ENCODE results near the gene SMIM45.

The SMIM45 gene

DNA sequence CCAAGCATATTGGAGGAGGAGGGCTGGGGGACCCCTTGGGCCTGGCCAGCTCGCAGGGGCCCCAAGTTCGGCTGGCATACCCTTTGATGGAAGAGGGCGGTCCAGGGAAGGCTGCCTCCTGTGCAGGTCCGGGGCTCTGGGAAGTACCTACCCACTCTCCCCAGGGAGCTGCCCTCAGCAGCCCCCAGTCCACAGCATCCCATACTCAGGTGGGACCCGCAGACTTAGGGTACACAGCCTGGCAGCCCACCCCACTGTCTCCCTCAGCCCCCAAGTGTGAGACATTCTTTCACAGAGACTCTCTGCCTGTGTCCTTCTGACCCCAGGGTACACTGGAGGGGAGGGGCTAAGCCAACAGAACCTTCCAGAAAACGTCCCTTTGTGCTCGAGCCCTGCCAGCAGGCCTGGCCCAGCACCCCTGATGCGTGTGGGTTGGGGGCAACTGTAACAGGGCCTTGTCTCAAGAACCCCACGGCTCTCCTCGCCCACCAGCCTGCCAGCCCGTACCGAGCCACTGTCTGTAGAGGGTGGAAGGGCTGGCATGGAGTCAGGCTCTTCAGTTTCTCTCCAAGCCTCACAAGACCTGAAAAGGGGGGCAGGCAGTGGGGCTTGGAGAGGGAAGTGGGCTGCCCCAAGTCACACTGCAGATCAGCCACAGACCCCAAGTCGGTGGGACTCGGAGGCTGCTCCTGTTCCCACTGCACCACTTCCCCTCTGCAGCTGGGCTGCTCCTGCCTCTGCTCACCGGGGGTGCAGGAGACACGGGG is 18.4 kb upstream of the SMIM45 start:
- CTCF ChIA-PET, result no interaction called here
- POLR2A ChIA-PET, result interaction anchor here in 1 of 2 donors (0.6 kb wide), 1 partner anchor 460 kb away, joined by 6 read pairs; no protein-coding TSS in a partner anchor
- Mint-ChIP-seq H3K36me3 (no peaks in the 10 kb centered on the region), H3K9me3 (no peaks in the 10 kb centered on the region), H3K27me3 (no peaks in the 10 kb centered on the region), H3K27ac (no peak overlapping the region), H3K4me1 (peaks cover 0 to 35% (median 12%) of the 10 kb centered on the region in 3 donors), H3K4me3 (no peak overlapping the region)
- Histone ChIP-seq H3K9me3 (no peaks in the 10 kb centered on the region), H3K27me3 (replicated peaks in 1 of 2; ENCODE audit: control insufficient read depth in 2 of 2, extremely low read depth in 1 of 2, insufficient read depth in 2 of 2, low read length in 1 of 2) (no peaks in the 10 kb centered on the region), H3K4me1 (ENCODE audit: control insufficient read depth in 1 of 2, extremely low read depth in 1 of 2, insufficient read depth in 2 of 2, low read length in 2 of 2) (peaks cover 0 to 19% of the 10 kb centered on the region in 2 experiments), H3K4me3 (ENCODE audit: control insufficient read depth in 1 of 2, extremely low read depth in 1 of 2, low read length in 1 of 2) (no peak overlapping the region), H3K36me3 (ENCODE audit: control insufficient read depth in 2 of 2, extremely low read depth in 1 of 2, insufficient read depth in 1 of 2, low read length in 1 of 2) (no peaks in the 10 kb centered on the region), H3K27ac (ENCODE audit: low read length) (peak overlapping the region; percentile 24)
- ATAC-seq (replicated peaks in 1 of 4), result peak in 1 of 4 experiments; percentile 6
- 82% methylated on average over 11 of the region's 16 CpGs for WGBS (ENCODE audit: insufficient coverage)
- DNase-seq, result no peak

DNA sequence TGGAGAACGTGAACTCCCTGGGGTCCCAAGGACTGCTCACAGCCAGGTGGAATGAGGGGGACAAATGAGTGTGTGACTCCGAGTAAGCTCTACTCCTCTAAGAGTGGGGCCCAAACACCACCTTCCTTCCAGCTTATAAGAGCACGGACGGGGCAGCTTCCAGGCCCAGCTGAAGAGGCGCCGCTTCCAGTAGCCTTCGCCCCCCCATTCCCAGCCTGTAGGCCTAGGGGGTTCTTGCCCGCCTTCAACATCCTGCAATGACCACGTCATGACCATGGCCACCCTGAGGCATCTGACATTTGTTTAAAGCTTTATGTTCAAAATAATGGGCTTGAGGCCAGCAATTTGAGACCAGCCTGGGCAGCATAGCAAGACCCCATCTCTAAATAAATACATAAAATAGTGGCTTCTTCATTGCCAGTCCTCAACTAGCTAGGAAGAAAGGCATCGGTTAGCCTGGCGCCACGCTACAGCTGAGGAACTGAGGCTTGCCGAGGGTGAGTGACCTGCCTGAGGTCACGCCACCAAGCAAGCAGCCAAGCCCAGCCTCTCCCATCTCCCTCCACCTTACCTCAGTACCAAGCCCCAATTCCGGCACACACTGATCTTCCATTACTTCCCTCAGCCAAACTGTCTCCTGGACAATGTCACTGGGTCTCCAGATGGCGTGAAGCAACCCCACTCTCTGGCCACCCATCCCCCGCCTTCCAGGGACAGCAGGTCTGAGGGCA is 17.5 kb upstream of the SMIM45 start:
- Mint-ChIP-seq H3K27ac (peak overlapping the region; percentile 39 to 43), H3K36me3 (no peaks in the 10 kb centered on the region), H3K4me1 (peaks cover 8 to 37% (median 20%) of the 10 kb centered on the region in 3 donors), H3K9me3 (no peaks in the 10 kb centered on the region), H3K27me3 (no peaks in the 10 kb centered on the region), H3K4me3 (no peak overlapping the region)
- H3K4me3 ChIP-seq (ENCODE audit: control insufficient read depth in 1 of 2, extremely low read depth in 1 of 2, low read length in 1 of 2), result no peak overlapping the region
- ChIA-PET POLR2A (interaction anchor here in 1 of 2 donors (0.6 to 0.9 kb wide), 2 partner anchors 11 to 459 kb away, joined by 3 to 6 read pairs; no protein-coding TSS in a partner anchor), CTCF (no interaction called here)
- ATAC-seq (replicated peaks in 1 of 4) (no peak), DNase-seq (no peak)
- no peaks in the 10 kb centered on the region for H3K9me3 ChIP-seq
- no peaks in the 10 kb centered on the region for H3K27me3 ChIP-seq (replicated peaks in 1 of 2; ENCODE audit: control insufficient read depth in 2 of 2, extremely low read depth in 1 of 2, insufficient read depth in 2 of 2, low read length in 1 of 2)
- H3K4me1 ChIP-seq (ENCODE audit: control insufficient read depth in 1 of 2, extremely low read depth in 1 of 2, insufficient read depth in 2 of 2, low read length in 2 of 2), result peaks cover 0 to 21% of the 10 kb centered on the region in 2 experiments
- no peaks in the 10 kb centered on the region for H3K36me3 ChIP-seq (ENCODE audit: control insufficient read depth in 2 of 2, extremely low read depth in 1 of 2, insufficient read depth in 1 of 2, low read length in 1 of 2)
- no peak overlapping the region for H3K27ac ChIP-seq (ENCODE audit: low read length)
- 98% methylated on average over 8 of the region's 17 CpGs for WGBS (ENCODE audit: insufficient coverage)

DNA sequence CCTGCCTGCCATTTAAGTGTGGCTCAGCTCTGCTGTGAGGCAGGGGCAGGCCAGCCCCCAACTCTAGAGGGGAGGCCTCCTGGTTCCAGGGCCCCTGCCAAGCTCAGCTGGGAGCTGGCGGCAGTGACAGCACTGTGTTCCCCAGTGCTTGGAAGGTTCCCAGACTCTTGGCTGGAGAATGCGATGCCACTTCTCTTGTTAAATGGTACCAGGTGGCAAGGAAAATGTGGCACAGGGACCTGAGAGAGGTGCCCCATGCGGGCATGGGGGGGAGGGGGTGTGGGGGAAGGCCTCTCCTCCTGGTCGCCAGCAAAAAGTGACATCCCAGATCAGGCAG is 17.0 kb upstream of the SMIM45 start:
- CTCF ChIA-PET, result no interaction called here
- H3K4me1 ChIP-seq (ENCODE audit: control insufficient read depth in 1 of 2, extremely low read depth in 1 of 2, insufficient read depth in 2 of 2, low read length in 2 of 2), result peaks cover 0 to 26% of the 10 kb centered on the region in 2 experiments
- H3K4me3 Mint-ChIP-seq, result no peak overlapping the region
- no peaks in the 10 kb centered on the region for H3K36me3 ChIP-seq (ENCODE audit: control insufficient read depth in 2 of 2, extremely low read depth in 1 of 2, insufficient read depth in 1 of 2, low read length in 1 of 2)
- no peaks in the 10 kb centered on the region for H3K9me3 Mint-ChIP-seq
- H3K4me3 ChIP-seq (ENCODE audit: control insufficient read depth in 1 of 2, extremely low read depth in 1 of 2, low read length in 1 of 2), result no peak overlapping the region
- H3K27ac Mint-ChIP-seq, result peak overlapping the region; percentile 39 to 43
- H3K27me3 Mint-ChIP-seq, result no peaks in the 10 kb centered on the region
- ATAC-seq (replicated peaks in 1 of 4) (no peak), DNase-seq (no peak)
- H3K27me3 ChIP-seq (replicated peaks in 1 of 2; ENCODE audit: control insufficient read depth in 2 of 2, extremely low read depth in 1 of 2, insufficient read depth in 2 of 2, low read length in 1 of 2), result no peaks in the 10 kb centered on the region
- no peaks in the 10 kb centered on the region for H3K9me3 ChIP-seq
- peaks cover 13 to 42% (median 26%) of the 10 kb centered on the region in 3 donors for H3K4me1 Mint-ChIP-seq
- WGBS (ENCODE audit: insufficient coverage), result 100% methylated on average over 1 of the region's 4 CpGs
- POLR2A ChIA-PET, result interaction anchor here in 1 of 2 donors (0.9 kb wide), 2 partner anchors 11 to 27 kb away, joined by 3 to 5 read pairs; no protein-coding TSS in a partner anchor
- no peaks in the 10 kb centered on the region for H3K36me3 Mint-ChIP-seq
- no peak overlapping the region for H3K27ac ChIP-seq (ENCODE audit: low read length)

DNA sequence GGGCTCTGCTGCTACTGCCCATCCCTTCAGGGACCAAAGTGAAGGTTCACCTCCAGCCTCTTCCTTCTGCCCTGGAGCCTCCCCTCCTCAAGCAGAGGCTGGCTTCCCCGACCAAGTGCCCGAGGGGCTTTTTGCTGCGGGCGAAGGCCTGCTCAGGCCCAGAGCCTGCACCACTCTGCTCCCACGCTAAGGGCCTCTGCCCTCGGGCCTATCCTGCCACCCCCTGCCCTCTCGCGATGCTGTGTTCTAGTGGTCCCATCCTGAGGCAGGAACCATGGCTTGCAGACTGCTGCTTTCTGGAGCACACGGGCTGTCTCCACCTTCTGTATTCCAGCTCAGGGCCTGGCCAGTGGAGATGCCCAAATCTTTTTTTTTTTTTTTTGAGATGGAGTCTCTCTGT is 16.4 kb upstream of the SMIM45 start:
- WGBS (ENCODE audit: insufficient coverage), result 98% methylated on average over 9 of the region's 9 CpGs
- Histone ChIP-seq H3K27ac (ENCODE audit: low read length) (peak overlapping the region; percentile 23), H3K4me3 (ENCODE audit: control insufficient read depth in 1 of 2, extremely low read depth in 1 of 2, low read length in 1 of 2) (no peak overlapping the region), H3K36me3 (ENCODE audit: control insufficient read depth in 2 of 2, extremely low read depth in 1 of 2, insufficient read depth in 1 of 2, low read length in 1 of 2) (no peaks in the 10 kb centered on the region), H3K9me3 (no peaks in the 10 kb centered on the region), H3K27me3 (replicated peaks in 1 of 2; ENCODE audit: control insufficient read depth in 2 of 2, extremely low read depth in 1 of 2, insufficient read depth in 2 of 2, low read length in 1 of 2) (no peaks in the 10 kb centered on the region), H3K4me1 (ENCODE audit: control insufficient read depth in 1 of 2, extremely low read depth in 1 of 2, insufficient read depth in 2 of 2, low read length in 2 of 2) (peaks cover under 1 to 32% of the 10 kb centered on the region in 2 experiments)
- H3K36me3 Mint-ChIP-seq, result no peaks in the 10 kb centered on the region
- no peaks in the 10 kb centered on the region for H3K9me3 Mint-ChIP-seq
- ATAC-seq (replicated peaks in 1 of 4) (no peak), DNase-seq (no peak)
- CTCF ChIA-PET, result no interaction called here
- H3K27ac Mint-ChIP-seq, result peak overlapping the region in 1 of 2 donors; percentile 70
- POLR2A ChIA-PET, result interaction anchor here (0.6 to 0.9 kb wide), 2 partner anchors 9 to 27 kb away, joined by 4 to 5 read pairs; no protein-coding TSS in a partner anchor
- H3K4me3 Mint-ChIP-seq, result no peak overlapping the region
- H3K27me3 Mint-ChIP-seq, result no peaks in the 10 kb centered on the region
- peaks cover 19 to 47% (median 31%) of the 10 kb centered on the region in 3 donors for H3K4me1 Mint-ChIP-seq

DNA sequence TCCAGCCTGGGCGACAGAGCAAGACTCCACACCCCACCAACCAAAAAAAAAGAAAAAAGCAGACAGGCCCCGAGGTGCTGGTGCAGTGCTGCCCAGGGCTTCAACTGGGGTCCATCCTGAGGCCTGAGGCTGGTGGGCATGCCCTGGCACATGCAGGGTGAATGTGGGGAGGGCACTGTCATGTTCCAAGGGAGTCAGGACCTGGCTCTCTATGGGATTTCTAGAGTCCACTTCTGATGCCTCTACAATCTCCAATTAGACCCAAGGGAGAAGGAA is 15.1 kb upstream of the SMIM45 start:
- H3K27me3 ChIP-seq (replicated peaks in 1 of 2; ENCODE audit: control insufficient read depth in 2 of 2, extremely low read depth in 1 of 2, insufficient read depth in 2 of 2, low read length in 1 of 2), result no peaks in the 10 kb centered on the region
- H3K4me1 Mint-ChIP-seq, result peaks cover 30 to 56% (median 42%) of the 10 kb centered on the region in 3 donors
- H3K4me1 ChIP-seq (ENCODE audit: control insufficient read depth in 1 of 2, extremely low read depth in 1 of 2, insufficient read depth in 2 of 2, low read length in 2 of 2), result peaks cover 5 to 43% of the 10 kb centered on the region in 2 experiments
- ChIA-PET POLR2A (interaction anchor here (0.6 to 0.7 kb wide), 2 partner anchors 94 to 176 kb away, joined by 3 to 5 read pairs; no protein-coding TSS in a partner anchor), CTCF (no interaction called here)
- H3K4me3 ChIP-seq (ENCODE audit: control insufficient read depth in 1 of 2, extremely low read depth in 1 of 2, low read length in 1 of 2), result no peak overlapping the region
- no peaks in the 10 kb centered on the region for H3K9me3 Mint-ChIP-seq
- DNase-seq (no peak), ATAC-seq (replicated peaks in 1 of 4) (no peak)
- no peak overlapping the region for H3K4me3 Mint-ChIP-seq
- H3K27me3 Mint-ChIP-seq, result no peaks in the 10 kb centered on the region
- no peaks in the 10 kb centered on the region for H3K36me3 Mint-ChIP-seq
- no CpG with 5 or more reads among the region's 2 CpGs for WGBS (ENCODE audit: insufficient coverage)
- no peaks in the 10 kb centered on the region for H3K9me3 ChIP-seq
- no peak overlapping the region for H3K27ac ChIP-seq (ENCODE audit: low read length)
- H3K27ac Mint-ChIP-seq, result peak overlapping the region in 1 of 2 donors; percentile 55
- no peaks in the 10 kb centered on the region for H3K36me3 ChIP-seq (ENCODE audit: control insufficient read depth in 2 of 2, extremely low read depth in 1 of 2, insufficient read depth in 1 of 2, low read length in 1 of 2)

All from T-cell (primary cell).